Activated CD4-positive, CD25-positive, alpha-beta regulatory T cell treated with anti-CD3 and anti-CD28 coated beads, Interleukin-2, amount 50 U/mL, for 72 hours (primary cell): Measurements from ENCODE around the gene ATP11C.
"Not testable (repeated sequence)": the region's sequence is repeated elsewhere in the genome, so short reads cannot be mapped to it uniquely, and the experiment has no call there.

ENCODE experiments used
- DNase-seq: peaks from one replicate; pipeline ENCODE4 v3.0.0; 2021

The ATP11C gene

GRCh38 chrX:139708067-139708466, 224.8 kb downstream of the ATP11C start, which contains the start of gene MCF2:
Gene MCF2, minus strand, starts transcription at chrX:139708167. Its CDS starts 56,423 bp downstream, at chrX:139651744.
- DNase-seq = no peak

GRCh38 chrX:139702658-139703057, 230.2 kb downstream of the ATP11C start:
- DNase-seq = no peak

- no peak for DNase-seq
Observed at GRCh38 chrX:139692908-139693307, 239.9 kb downstream of the ATP11C start.

- no peak for DNase-seq
Observed at GRCh38 chrX:139692506-139692849, 240.4 kb downstream of the ATP11C start.

GRCh38 chrX:139691843-139692505, 240.9 kb downstream of the ATP11C start:
- no peak for DNase-seq

- no peak for DNase-seq
Observed at GRCh38 chrX:139691493-139691842, 241.4 kb downstream of the ATP11C start.

GRCh38 chrX:139685175-139685574, 247.7 kb downstream of the ATP11C start:
- not testable (repeated sequence) for DNase-seq

GRCh38 chrX:139680356-139680755, 252.5 kb downstream of the ATP11C start:
- no peak for DNase-seq
